Spinal cord (tissue), 10 donors: ENCODE results near the gene SETD1B. TPM values are rescaled to one million over a fixed set of nuclear protein-coding genes. Genes with fewer than 3 reads are reported as not detected.
"Not testable (repeated sequence)": the region's sequence is repeated elsewhere in the genome, so short reads cannot be mapped to it uniquely, and the experiment has no call there.

Experiments
- DNase-seq, 6 donors: peaks; one replicate each; pipeline versions ENCODE4 v3.0.0 to v3.0.0-alpha.2; 2013 to 2015; ENCODE audit warnings: low spot score in 6 of 6, low read depth in 4 of 6
- H3K27ac ChIP-seq: one replicate; pipeline ENCODE4 v1.5.1; 2013; ENCODE audit warnings: low read depth, low read length, control low read depth
- H3K27me3 ChIP-seq: one replicate; pipeline ENCODE4 v1.6.1; 2013; ENCODE audit warnings: low read length; ENCODE audit not compliant: control insufficient read depth, insufficient read depth
- H3K36me3 ChIP-seq: one replicate; pipeline ENCODE4 v1.6.1; 2013; ENCODE audit warnings: low read length; ENCODE audit not compliant: control insufficient read depth, insufficient read depth
- H3K4me1 ChIP-seq: one replicate; pipeline ENCODE4 v1.6.1; 2013; ENCODE audit warnings: low read length; ENCODE audit not compliant: control insufficient read depth, insufficient read depth
- H3K4me3 ChIP-seq: one replicate; pipeline ENCODE4 v1.5.1; 2013; ENCODE audit warnings: low read depth, low read length, control low read depth
- H3K9me3 ChIP-seq: one replicate; pipeline ENCODE4 v1.6.1; 2013; ENCODE audit warnings: low read length; ENCODE audit not compliant: control insufficient read depth, insufficient read depth
- WGBS: methylation state at CpG from one replicate; pipeline ENCODE4 v1.1.5; 2013; ENCODE audit warnings: missing lambda C conversion rate; ENCODE audit not compliant: insufficient coverage; 5-methylcytosine and 5-hydroxymethylcytosine counted together
- polyA plus RNA-seq, 2 donors: library from polyadenylated mRNA; unstranded; fragments of 120-200 nt; gene quantifications; one replicate each; pipeline ENCODE4 v1.2.1, GENCODE V29; 2013; ENCODE audit not compliant: insufficient read length in 2 of 2
- total RNA-seq, 2 donors: library from RNA; depleted of rRNA in 1 of 2; stranded (reverse); fragments of 120-200 nt in 1 of 2; fragments of >200 nt in 1 of 2; gene quantifications; one replicate each; pipeline versions ENCODE4 v1.2.3 to v1.2.4, GENCODE V29; 2013 to 2014
- donor health status: healthy.

SETD1B gene
- total and polyA plus RNA-seq, 4 donors = 4.1 to 19.0 (median 11.7) TPM

GRCh38 chr12:121787063-121788025 lies 16.5 kb upstream of the SETD1B start:
- no peak overlapping the region for H3K27ac ChIP-seq
- peaks cover 26% of the 10 kb centered on the region for H3K36me3 ChIP-seq
- no peak overlapping the region for H3K4me3 ChIP-seq
- DNase-seq = no peak
- 93% methylated on average over 7 of the region's 17 CpGs for WGBS
- no peaks in the 10 kb centered on the region for H3K9me3 ChIP-seq
- no peaks in the 10 kb centered on the region for H3K27me3 ChIP-seq
- H3K4me1 ChIP-seq = peaks cover 17% of the 10 kb centered on the region

GRCh38 chr12:121788176-121788818 lies 15.5 kb upstream of the SETD1B start:
- Histone ChIP-seq H3K27me3 (no peaks in the 10 kb centered on the region), H3K27ac (no peak overlapping the region), H3K36me3 (peaks cover 34% of the 10 kb centered on the region), H3K9me3 (no peaks in the 10 kb centered on the region), H3K4me1 (peaks cover 27% of the 10 kb centered on the region), H3K4me3 (no peak overlapping the region)
- no peak for DNase-seq
- whole genome bisulfite sequencing = no CpG with 5 or more reads among the region's 7 CpGs

GRCh38 chr12:121789233-121789781 lies 14.5 kb upstream of the SETD1B start:
- H3K4me1 ChIP-seq = peaks cover 37% of the 10 kb centered on the region
- H3K27ac ChIP-seq = peak overlapping the region; percentile 47
- no peaks in the 10 kb centered on the region for H3K9me3 ChIP-seq
- H3K36me3 ChIP-seq = peaks cover 35% of the 10 kb centered on the region
- H3K27me3 ChIP-seq = peaks cover 5% of the 10 kb centered on the region
- no peak for DNase-seq
- H3K4me3 ChIP-seq = no peak overlapping the region
- 67% methylated on average over 11 of the region's 13 CpGs for WGBS

- no peak for DNase-seq
- Histone ChIP-seq H3K4me3 (no peak overlapping the region), H3K27me3 (peaks cover 5% of the 10 kb centered on the region), H3K9me3 (no peaks in the 10 kb centered on the region), H3K27ac (peak overlapping the region; percentile 47), H3K36me3 (peaks cover 37% of the 10 kb centered on the region), H3K4me1 (peaks cover 44% of the 10 kb centered on the region)
- 62% methylated on average over 28 of the region's 28 CpGs for WGBS
Observed at GRCh38 chr12:121789800-121790728, 13.7 kb upstream of the SETD1B start.

DNA sequence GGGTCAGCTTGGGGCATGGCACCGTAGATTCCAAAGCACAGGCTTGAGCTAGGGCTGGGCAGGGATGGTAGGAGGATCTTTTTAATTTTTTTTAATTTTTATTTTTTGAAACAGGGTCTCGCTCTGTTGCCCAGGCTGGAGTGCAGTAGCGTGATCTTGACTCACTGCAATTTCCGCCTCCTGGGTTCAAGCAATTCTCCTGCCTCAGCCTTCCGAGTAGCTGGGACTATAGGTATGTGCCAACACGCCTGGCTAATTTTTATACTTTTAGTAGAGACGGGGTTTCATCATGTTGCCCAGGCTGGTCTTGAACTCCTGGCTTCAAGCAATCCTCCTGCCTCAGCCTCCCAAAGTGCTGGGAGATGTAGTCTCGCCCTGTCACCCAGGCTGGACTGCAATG lies 13.0 kb upstream of the SETD1B start:
- DNase-seq, H3K9me3 ChIP-seq, H3K27ac ChIP-seq, H3K4me3 ChIP-seq, H3K27me3 ChIP-seq: not testable (repeated sequence)
- H3K4me1 ChIP-seq = peaks cover 51% of the 10 kb centered on the region
- 89% methylated on average over 7 of the region's 8 CpGs for WGBS
- H3K36me3 ChIP-seq = peaks cover 44% of the 10 kb centered on the region

DNA sequence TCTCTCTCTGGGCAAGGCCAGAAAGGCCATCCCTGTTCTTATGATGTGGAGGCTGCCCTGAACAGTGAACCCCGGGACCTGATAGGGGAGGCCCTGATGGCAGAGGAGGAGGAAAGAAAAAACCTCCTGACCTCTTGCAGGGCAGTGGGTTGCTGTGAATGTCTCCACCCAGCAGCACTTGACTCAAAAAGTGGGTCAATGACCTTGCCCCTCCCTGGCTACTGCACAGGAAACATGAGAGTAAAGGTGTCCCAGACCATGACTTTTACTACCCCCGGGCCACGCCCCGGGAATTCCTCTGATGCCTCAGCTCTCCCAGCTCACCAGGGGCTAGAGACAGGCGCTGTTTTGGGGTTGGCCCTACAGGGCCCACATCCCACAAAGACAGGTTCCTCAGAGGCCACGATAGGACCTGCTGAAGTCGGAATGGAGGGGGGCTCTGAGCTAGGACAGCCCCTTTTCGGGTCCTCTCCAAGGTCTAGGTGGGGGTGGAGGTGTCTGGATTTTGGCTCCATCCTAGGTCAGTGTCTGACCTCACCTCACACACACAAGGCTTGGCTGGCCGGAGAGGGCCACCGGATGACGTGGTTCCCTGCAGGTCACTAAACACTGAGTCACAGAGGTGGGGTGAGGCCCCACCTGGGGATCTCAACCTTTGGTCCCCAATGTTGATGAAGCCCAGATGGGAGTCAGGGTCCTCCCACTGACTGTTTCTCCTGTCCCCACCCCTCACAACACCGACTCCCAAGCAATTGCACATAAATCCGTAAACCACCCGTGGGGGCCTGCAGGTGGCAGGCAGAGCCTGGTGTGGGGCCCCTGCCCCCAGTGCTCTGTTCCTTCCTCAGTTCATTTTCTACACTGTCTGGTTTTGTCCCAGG lies 11.9 kb upstream of the SETD1B start:
- no peaks in the 10 kb centered on the region for H3K9me3 ChIP-seq
- H3K4me3 ChIP-seq = no peak overlapping the region
- H3K36me3 ChIP-seq = peaks cover 51% of the 10 kb centered on the region
- DNase-seq = no peak
- peaks cover 5% of the 10 kb centered on the region for H3K27me3 ChIP-seq
- WGBS = 76% methylated on average over 10 of the region's 14 CpGs
- H3K27ac ChIP-seq = no peak overlapping the region
- H3K4me1 ChIP-seq = peaks cover 63% of the 10 kb centered on the region

- DNase-seq = peak in 1 of 6 donors; percentile 7
- no peaks in the 10 kb centered on the region for H3K9me3 ChIP-seq
- peaks cover 54% of the 10 kb centered on the region for H3K36me3 ChIP-seq
- H3K4me3 ChIP-seq = peak overlapping the region; percentile 26
- H3K27ac ChIP-seq = no peak overlapping the region
- WGBS = 32% methylated on average over 34 of the region's 48 CpGs
- H3K4me1 ChIP-seq = peaks cover 72% of the 10 kb centered on the region
- H3K27me3 ChIP-seq = peaks cover 5% of the 10 kb centered on the region
Observed at GRCh38 chr12:121792607-121793439, 11.0 kb upstream of the SETD1B start.

GRCh38 chr12:121793440-121793837 lies 10.4 kb upstream of the SETD1B start, which contains the start of gene RHOF:
Gene RHOF, minus strand, starts transcription at chr12:121793688. Its CDS starts 55 bp downstream, at chr12:121793633.
- peak within 1 kb of the TSS; percentile 85 for H3K27ac ChIP-seq
- peaks cover 78% of the 10 kb centered on the region for H3K4me1 ChIP-seq
- H3K27me3 ChIP-seq = peaks cover 5% of the 10 kb centered on the region
- no peak for DNase-seq
- peak within 1 kb of the TSS; percentile 52 for H3K4me3 ChIP-seq
- 1% methylated on average over 36 of the region's 36 CpGs for WGBS
- peaks cover 60% of the 10 kb centered on the region for H3K36me3 ChIP-seq
- H3K9me3 ChIP-seq = no peaks in the 10 kb centered on the region
